Loucy (cell line): Measurements from ENCODE around the gene ADAMTS2.

Experiments used
- H2AFZ ChIP-seq: fragments of 200-600 bp; sonication (generic); 2 replicates; pipeline ENCODE4 v1.6.0; 2016; ENCODE audit warnings: antibody characterized with exemption, mild to moderate bottlenecking, low read length, moderate library complexity
- H3F3A ChIP-seq: fragments of 200-600 bp; 2 replicates; pipeline ENCODE4 v1.6.0; 2016; ENCODE audit warnings: antibody characterized with exemption, low read depth, mild to moderate bottlenecking
- H3K27me3 ChIP-seq: fragments of 200-600 bp; sonication (generic); 2 replicates; pipeline ENCODE4 v1.6.1; 2014; ENCODE audit warnings: low read length, mild to moderate bottlenecking; ENCODE audit not compliant: insufficient read depth, poor library complexity, severe bottlenecking
- H3K36me3 ChIP-seq: fragments of 200-600 bp; sonication (generic); 2 replicates; pipeline ENCODE4 v1.6.1; 2016; ENCODE audit warnings: low read length; ENCODE audit not compliant: insufficient read depth
- H3K4me1 ChIP-seq: fragments of 200-600 bp; sonication (generic); 2 replicates; pipeline ENCODE4 v1.5.1; 2014; ENCODE audit warnings: low read length, mild to moderate bottlenecking; ENCODE audit not compliant: insufficient read depth, poor library complexity, severe bottlenecking
- H3K4me2 ChIP-seq: fragments of 200-600 bp; sonication (generic); 2 replicates; pipeline ENCODE4 v1.6.0; 2014; ENCODE audit warnings: antibody characterized with exemption, low read length, low read depth, mild to moderate bottlenecking; ENCODE audit not compliant: poor library complexity, severe bottlenecking
- H3K4me3 ChIP-seq: fragments of 200-600 bp; sonication (generic); 2 replicates; pipeline ENCODE4 v1.5.1; 2014; ENCODE audit warnings: low read length, mild to moderate bottlenecking, mixed read lengths; ENCODE audit not compliant: poor library complexity, severe bottlenecking
- H3K79me2 ChIP-seq: fragments of 200-600 bp; sonication (generic); 2 replicates; pipeline ENCODE4 v1.6.1; 2014; ENCODE audit warnings: low read length; ENCODE audit not compliant: insufficient read depth
- H3K9ac ChIP-seq: fragments of 200-600 bp; sonication (generic); 2 replicates; pipeline ENCODE4 v1.6.0; 2014; ENCODE audit warnings: mild to moderate bottlenecking, low read depth, low read length, moderate library complexity; ENCODE audit not compliant: poor library complexity, severe bottlenecking
- H3K9me2 ChIP-seq: fragments of 200-600 bp; sonication (generic); replicated peaks from 2 replicates; pipeline ENCODE4 v1.6.1; 2016; ENCODE audit warnings: low read depth, low read length, mixed read lengths
- H3K9me3 ChIP-seq: fragments of 200-600 bp; sonication (generic); 2 replicates; pipeline ENCODE4 v1.6.1; 2014; ENCODE audit warnings: mild to moderate bottlenecking, antibody characterized with exemption, low read length, low read depth; ENCODE audit not compliant: insufficient read depth
- H4K20me1 ChIP-seq: fragments of 200-600 bp; sonication (generic); 2 replicates; pipeline ENCODE4 v1.6.0; 2014; ENCODE audit warnings: antibody characterized with exemption, low read length, mild to moderate bottlenecking; ENCODE audit not compliant: insufficient read depth, poor library complexity, severe bottlenecking
- CTCF ChIP-seq: fragments of 200-600 bp; sonication (generic); conservative IDR thresholded peaks from 2 replicates; pipeline ENCODE4 v1.5.1; 2014; ENCODE audit warnings: mild to moderate bottlenecking, antibody characterized with exemption, low read length
- EZH2phosphoT487 ChIP-seq: fragments of 200-600 bp; IDR thresholded peaks from 2 replicates; pipeline ENCODE4 v1.6.1; 2018; ENCODE audit warnings: antibody characterized with exemption, mild to moderate bottlenecking, moderate library complexity, borderline replicate concordance

Gene ADAMTS2

GRCh38 chr5:179253730-179254129 lies 91.5 kb downstream of the ADAMTS2 start:
- Histone ChIP-seq H3K4me1 (no peaks in the 10 kb centered on the region), H3K9me3 (no peaks in the 10 kb centered on the region), H3K9me2 (no peaks in the 10 kb centered on the region), H3K4me3 (no peak overlapping the region), H3K36me3 (no peaks in the 10 kb centered on the region), H3K9ac (no peak overlapping the region), H3K4me2 (no peak overlapping the region), H4K20me1 (no peaks in the 10 kb centered on the region), H2AFZ (no peak overlapping the region), H3K79me2 (no peaks in the 10 kb centered on the region), H3F3A (no peaks in the 10 kb centered on the region), H3K27me3 (no peaks in the 10 kb centered on the region)
- TF ChIP-seq EZH2phosphoT487 (no peak), CTCF (no peak)

DNA sequence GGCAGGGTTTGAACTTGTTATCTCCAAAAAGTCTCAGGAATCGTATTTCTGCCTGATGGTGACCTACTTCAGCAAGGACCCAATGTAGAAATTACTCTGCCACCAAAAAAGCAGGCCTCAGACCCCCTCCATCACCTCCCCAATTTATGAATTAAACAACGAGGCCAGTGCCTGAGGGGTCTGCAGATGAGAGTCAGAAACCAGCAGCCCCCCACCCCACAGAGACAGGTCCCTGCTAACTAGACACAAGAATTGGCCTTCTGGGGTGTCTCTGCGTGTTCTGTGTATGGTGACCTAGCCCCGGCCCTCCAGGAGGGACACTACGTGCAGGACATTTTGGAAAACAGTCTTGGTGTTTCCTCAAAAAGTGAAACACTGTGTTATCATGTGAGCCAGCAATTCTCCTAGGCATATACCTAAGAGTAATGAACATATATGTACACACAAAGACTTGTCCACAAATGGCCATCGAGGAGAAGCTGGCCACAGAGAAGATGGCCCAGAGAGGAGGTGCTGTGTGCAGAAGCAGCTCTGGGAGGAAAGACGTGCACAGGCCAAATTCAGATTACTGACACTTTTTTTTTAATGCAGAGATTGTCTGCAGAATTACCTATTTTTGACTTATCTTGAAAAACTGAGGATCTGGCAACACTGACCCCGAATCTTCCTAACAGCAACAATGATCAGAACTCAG lies 93.8 kb downstream of the ADAMTS2 start:
- no peaks in the 10 kb centered on the region for H4K20me1 ChIP-seq
- no peak overlapping the region for H3K9ac ChIP-seq
- no peaks in the 10 kb centered on the region for H3K79me2 ChIP-seq
- TF ChIP-seq EZH2phosphoT487 (no peak), CTCF (no peak)
- H3K27me3 ChIP-seq = no peaks in the 10 kb centered on the region
- no peaks in the 10 kb centered on the region for H3K9me3 ChIP-seq
- no peaks in the 10 kb centered on the region for H3K36me3 ChIP-seq
- H3K4me3 ChIP-seq = no peak overlapping the region
- no peaks in the 10 kb centered on the region for H3K9me2 ChIP-seq
- H3K4me1 ChIP-seq = no peaks in the 10 kb centered on the region
- no peak overlapping the region for H3K4me2 ChIP-seq
- no peak overlapping the region for H2AFZ ChIP-seq
- H3F3A ChIP-seq = no peaks in the 10 kb centered on the region

DNA sequence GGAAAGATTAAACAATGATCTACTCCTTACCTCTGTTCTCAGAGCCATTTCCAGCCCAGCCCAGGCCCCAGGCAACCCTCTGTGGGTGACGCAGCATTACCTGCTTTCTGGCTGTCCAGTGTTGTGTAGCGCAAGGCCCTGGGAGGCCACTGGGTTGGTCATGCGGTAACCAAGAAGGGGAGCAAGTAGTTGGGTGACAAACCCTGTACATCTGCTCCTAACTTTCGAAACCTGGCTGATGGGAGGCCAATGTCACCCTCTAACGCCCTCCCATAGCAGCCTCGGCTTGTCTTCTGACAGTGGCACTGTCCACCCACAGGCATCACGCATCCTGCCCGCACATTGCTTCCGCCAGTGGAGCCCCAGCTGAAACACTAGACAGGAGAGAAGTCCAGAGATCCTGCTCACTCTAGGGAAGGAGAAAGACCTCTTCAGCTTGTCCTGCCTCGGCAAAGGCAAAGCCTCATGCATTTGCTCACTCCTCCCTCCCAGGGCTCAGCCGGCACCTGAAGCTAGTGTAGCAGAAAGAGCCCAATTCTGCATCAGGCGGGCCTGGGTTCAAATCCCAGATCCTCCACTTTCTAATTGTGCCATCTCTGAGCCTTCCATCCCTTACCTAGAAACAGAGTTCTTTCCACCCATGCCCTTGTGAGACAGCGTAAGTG lies 94.6 kb downstream of the ADAMTS2 start:
- H2AFZ ChIP-seq = no peak overlapping the region
- H3K27me3 ChIP-seq = no peaks in the 10 kb centered on the region
- H3K9me3 ChIP-seq = no peaks in the 10 kb centered on the region
- H3K9me2 ChIP-seq = no peaks in the 10 kb centered on the region
- H3K4me3 ChIP-seq = no peak overlapping the region
- TF ChIP-seq EZH2phosphoT487 = no peak
- no peak for TF ChIP-seq CTCF
- no peak overlapping the region for H3K4me2 ChIP-seq
- no peaks in the 10 kb centered on the region for H4K20me1 ChIP-seq
- H3K36me3 ChIP-seq = no peaks in the 10 kb centered on the region
- no peaks in the 10 kb centered on the region for H3F3A ChIP-seq
- no peaks in the 10 kb centered on the region for H3K4me1 ChIP-seq
- H3K9ac ChIP-seq = no peak overlapping the region
- H3K79me2 ChIP-seq = no peaks in the 10 kb centered on the region
